ENCODE data around the gene PTPRD.

DNA sequence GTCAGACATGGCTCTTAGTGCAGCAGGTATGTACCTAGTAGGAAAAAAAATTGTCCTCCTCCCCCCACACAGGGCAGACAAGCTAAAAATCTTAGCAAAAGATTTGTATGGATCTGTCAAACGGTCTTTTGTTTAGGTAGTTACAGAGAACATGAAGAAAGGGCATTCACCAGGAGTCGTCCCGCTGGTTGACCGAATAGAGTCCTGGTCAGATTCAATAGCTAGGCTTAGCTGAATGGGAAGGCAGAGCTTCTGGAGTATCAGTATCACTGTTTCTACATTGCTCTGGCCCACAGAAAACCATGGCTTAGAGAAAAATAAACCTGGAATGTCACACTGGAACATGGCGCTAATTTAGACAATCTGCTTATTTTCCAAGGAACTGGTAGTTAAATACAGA lies 642.3 kb downstream of the PTPRD start:
- TF ChIP-seq CTCF (IDR thresholded peaks at IDR 0.05 in 2 of 3, conservative IDR thresholded peaks at IDR 0.05 in 1 of 3; ENCODE audit: borderline replicate concordance in 1 of 3, insufficient read depth in 1 of 3, low read depth in 2 of 3, low read length in 2 of 3), result no peak
- TF ChIP-seq ZFX (IDR thresholded peaks at IDR 0.05), result no peak
- TF ChIP-seq POLR2A (IDR thresholded peaks at IDR 0.05; ENCODE audit: borderline replicate concordance, extremely low read depth, insufficient read depth, insufficient read length), result no peak
- no peak for TF ChIP-seq ZBTB33 (IDR thresholded peaks at IDR 0.05; ENCODE audit: extremely low read depth, insufficient replicate concordance, low read length)
- no peak for TF ChIP-seq JUND (IDR thresholded peaks at IDR 0.05)
- TF ChIP-seq SP1 (IDR thresholded peaks at IDR 0.05; ENCODE audit: low read depth), result no peak
- TF ChIP-seq POLR2AphosphoS5 (IDR thresholded peaks at IDR 0.05; ENCODE audit: low read depth, low read length), result no peak
- TF ChIP-seq, protein P1, sequence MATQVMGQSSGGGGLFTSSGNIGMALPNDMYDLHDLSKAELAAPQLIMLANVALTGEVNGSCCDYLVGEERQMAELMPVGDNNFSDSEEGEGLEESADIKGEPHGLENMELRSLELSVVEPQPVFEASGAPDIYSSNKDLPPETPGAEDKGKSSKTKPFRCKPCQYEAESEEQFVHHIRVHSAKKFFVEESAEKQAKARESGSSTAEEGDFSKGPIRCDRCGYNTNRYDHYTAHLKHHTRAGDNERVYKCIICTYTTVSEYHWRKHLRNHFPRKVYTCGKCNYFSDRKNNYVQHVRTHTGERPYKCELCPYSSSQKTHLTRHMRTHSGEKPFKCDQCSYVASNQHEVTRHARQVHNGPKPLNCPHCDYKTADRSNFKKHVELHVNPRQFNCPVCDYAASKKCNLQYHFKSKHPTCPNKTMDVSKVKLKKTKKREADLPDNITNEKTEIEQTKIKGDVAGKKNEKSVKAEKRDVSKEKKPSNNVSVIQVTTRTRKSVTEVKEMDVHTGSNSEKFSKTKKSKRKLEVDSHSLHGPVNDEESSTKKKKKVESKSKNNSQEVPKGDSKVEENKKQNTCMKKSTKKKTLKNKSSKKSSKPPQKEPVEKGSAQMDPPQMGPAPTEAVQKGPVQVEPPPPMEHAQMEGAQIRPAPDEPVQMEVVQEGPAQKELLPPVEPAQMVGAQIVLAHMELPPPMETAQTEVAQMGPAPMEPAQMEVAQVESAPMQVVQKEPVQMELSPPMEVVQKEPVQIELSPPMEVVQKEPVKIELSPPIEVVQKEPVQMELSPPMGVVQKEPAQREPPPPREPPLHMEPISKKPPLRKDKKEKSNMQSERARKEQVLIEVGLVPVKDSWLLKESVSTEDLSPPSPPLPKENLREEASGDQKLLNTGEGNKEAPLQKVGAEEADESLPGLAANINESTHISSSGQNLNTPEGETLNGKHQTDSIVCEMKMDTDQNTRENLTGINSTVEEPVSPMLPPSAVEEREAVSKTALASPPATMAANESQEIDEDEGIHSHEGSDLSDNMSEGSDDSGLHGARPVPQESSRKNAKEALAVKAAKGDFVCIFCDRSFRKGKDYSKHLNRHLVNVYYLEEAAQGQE (IDR thresholded peaks at IDR 0.05; ENCODE audit: low read depth), result no peak
